ENCODE results near the gene C2.

GRCh38 chr6:31945154-31945506, 17.6 kb downstream of the C2 start:
- TF ChIP-seq FOSL2 (IDR thresholded peaks at IDR 0.05; ENCODE audit: borderline replicate concordance, low read depth) (no peak), USF1 (IDR thresholded peaks at IDR 0.05; ENCODE audit: borderline replicate concordance, low read depth) (no peak), CTCF (IDR thresholded peaks at IDR 0.05) (no peak), SMC3 (IDR thresholded peaks at IDR 0.05; ENCODE audit: low read depth, low read length) (no peak), NFIC (IDR thresholded peaks at IDR 0.05; ENCODE audit: borderline replicate concordance) (no peak), TAF1 (IDR thresholded peaks at IDR 0.05; ENCODE audit: borderline replicate concordance, low read depth, low read length) (no peak), ZBTB33 (IDR thresholded peaks at IDR 0.05; ENCODE audit: borderline replicate concordance, low read depth) (no peak), MAX (IDR thresholded peaks at IDR 0.05; ENCODE audit: low read depth) (no peak), GATA2 (CRISPR knock-in tag; IDR thresholded peaks at IDR 0.05) (no peak)

Measured in SK-N-SH (cell line).